Nephron (organoid): ENCODE data around the gene PPP1R16B.

Experiments
- H3K27ac Mint-ChIP-seq, 3 experiments: 2 replicates each; pipeline ENCODE4 v1.8.0; 2020; ENCODE audit warnings: mixed read lengths in 3 of 3, mild to moderate bottlenecking in 2 of 3, moderate library complexity in 1 of 3
- H3K27me3 Mint-ChIP-seq: 2 replicates; pipeline ENCODE4 v1.8.0; 2021; ENCODE audit warnings: low read depth, mild to moderate bottlenecking, moderate library complexity, mixed read lengths
- H3K36me3 Mint-ChIP-seq: 2 replicates; pipeline ENCODE4 v1.8.0; 2020; ENCODE audit warnings: low read depth, mixed read lengths
- H3K4me1 Mint-ChIP-seq: 2 replicates; pipeline ENCODE4 v1.8.0; 2020; ENCODE audit warnings: mixed read lengths
- H3K4me3 Mint-ChIP-seq, 3 experiments: 2 replicates each; pipeline ENCODE4 v1.8.0; 2020; ENCODE audit warnings: mild to moderate bottlenecking in 3 of 3, mixed read lengths in 3 of 3, moderate library complexity in 2 of 3
- H3K9me3 Mint-ChIP-seq: 2 replicates; pipeline ENCODE4 v1.8.0; 2020; ENCODE audit warnings: mixed read lengths
- TF ChIP-seq, protein P1 (sequence below), 3 experiments: fragments of 200-600 bp; sonication (generic); IDR thresholded peaks; one replicate each; pipeline ENCODE4 v1.5.0; 2021; ENCODE audit warnings: antibody characterized with exemption in 3 of 3; ENCODE audit not compliant: unreplicated experiment in 3 of 3

Gene PPP1R16B

DNA sequence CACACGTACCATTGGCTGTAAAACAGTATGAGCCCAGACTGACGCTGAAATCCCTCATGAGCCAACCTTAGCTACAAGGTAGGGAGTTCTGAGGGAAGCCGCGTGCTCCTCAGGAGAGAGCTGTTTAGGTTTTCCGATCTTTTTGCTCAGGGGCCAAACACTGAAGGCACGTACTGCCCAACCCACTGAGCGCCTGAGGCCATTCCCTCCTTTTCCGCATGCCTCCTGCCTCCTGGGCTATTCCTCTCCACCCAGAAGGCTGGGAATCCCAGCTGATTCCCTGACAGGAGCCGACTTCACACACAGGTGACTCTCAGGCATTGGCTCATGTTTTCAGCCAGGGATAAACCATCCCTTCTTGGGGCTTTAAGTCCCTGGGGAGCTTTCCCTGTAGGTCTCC, 115.4 kb downstream of the PPP1R16B start:
- no peak overlapping the region for H3K27ac Mint-ChIP-seq
- TF ChIP-seq, protein P1, sequence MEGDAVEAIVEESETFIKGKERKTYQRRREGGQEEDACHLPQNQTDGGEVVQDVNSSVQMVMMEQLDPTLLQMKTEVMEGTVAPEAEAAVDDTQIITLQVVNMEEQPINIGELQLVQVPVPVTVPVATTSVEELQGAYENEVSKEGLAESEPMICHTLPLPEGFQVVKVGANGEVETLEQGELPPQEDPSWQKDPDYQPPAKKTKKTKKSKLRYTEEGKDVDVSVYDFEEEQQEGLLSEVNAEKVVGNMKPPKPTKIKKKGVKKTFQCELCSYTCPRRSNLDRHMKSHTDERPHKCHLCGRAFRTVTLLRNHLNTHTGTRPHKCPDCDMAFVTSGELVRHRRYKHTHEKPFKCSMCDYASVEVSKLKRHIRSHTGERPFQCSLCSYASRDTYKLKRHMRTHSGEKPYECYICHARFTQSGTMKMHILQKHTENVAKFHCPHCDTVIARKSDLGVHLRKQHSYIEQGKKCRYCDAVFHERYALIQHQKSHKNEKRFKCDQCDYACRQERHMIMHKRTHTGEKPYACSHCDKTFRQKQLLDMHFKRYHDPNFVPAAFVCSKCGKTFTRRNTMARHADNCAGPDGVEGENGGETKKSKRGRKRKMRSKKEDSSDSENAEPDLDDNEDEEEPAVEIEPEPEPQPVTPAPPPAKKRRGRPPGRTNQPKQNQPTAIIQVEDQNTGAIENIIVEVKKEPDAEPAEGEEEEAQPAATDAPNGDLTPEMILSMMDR (IDR thresholded peaks at IDR 0.05; ENCODE audit: unreplicated experiment in 3 of 3), result no peak
- no peak overlapping the region for H3K4me3 Mint-ChIP-seq
- no peaks in the 10 kb centered on the region for H3K36me3 Mint-ChIP-seq
- peaks cover 29% of the 10 kb centered on the region for H3K27me3 Mint-ChIP-seq
- no peaks in the 10 kb centered on the region for H3K9me3 Mint-ChIP-seq
- no peaks in the 10 kb centered on the region for H3K4me1 Mint-ChIP-seq

DNA sequence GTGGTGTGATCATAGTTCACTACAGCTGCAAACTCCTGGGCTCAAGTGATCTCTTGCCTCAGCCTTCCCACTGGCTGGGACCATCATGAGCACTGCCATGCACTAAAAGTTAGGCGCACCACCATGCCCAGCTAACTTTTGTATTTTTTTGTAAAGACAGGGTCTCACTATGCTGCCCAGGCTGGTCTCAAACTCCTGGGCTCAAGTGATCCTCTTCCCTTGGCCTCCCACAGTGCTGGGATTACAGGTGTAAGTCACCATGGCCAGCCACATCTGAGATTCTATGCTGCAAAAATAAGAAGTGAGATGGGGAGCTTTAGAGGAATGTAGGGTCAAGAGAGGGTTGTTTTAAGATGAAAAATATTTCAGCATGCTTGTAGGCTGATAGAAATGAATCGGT, 119.2 kb downstream of the PPP1R16B start:
- Mint-ChIP-seq H3K27me3 (peaks cover 25% of the 10 kb centered on the region), H3K4me3 (peak overlapping the region; percentile 40 to 75 (median 57)), H3K9me3 (no peaks in the 10 kb centered on the region), H3K4me1 (peaks cover 18% of the 10 kb centered on the region), H3K36me3 (no peaks in the 10 kb centered on the region), H3K27ac (no peak overlapping the region)
- TF ChIP-seq, protein P1 (IDR thresholded peaks at IDR 0.05; ENCODE audit: unreplicated experiment in 3 of 3), result no peak

DNA sequence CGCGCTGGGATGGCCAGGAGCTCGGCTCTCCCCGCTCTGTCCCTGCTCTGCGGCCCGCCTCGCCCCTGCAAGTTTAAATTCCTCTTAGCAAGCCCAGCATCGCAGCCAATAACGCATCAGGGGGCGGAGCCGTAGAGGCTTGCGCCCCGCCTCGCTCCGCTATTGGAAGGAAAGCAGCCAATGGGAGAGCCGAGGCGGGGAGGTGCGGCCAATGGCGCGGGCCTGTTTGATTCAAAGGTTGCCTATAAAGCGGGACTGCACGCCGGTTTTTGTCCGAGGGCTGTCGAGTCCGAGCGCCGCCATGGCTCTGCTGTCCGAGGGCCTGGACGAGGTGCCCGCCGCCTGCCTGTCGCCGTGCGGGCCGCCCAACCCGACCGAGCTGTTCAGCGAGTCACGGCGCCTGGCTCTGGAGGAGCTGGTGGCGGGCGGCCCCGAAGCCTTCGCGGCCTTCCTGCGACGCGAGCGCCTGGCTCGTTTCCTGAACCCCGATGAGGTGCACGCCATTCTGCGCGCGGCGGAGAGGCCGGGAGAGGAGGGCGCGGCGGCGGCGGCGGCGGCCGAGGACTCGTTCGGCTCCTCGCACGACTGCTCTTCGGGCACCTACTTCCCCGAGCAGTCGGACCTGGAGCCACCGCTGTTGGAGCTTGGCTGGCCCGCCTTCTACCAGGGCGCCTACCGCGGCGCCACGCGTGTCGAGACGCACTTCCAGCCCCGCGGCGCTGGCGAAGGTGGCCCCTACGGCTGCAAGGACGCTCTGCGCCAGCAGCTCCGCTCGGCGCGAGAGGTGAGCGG, 120.8 kb downstream of the PPP1R16B start, which contains the start of gene FAM83D:
Gene FAM83D (plus strand): TSS at position 276 of the 792 bp plus-strand sequence. CDS start 26 bp downstream, at position 302.
- no peaks in the 10 kb centered on the region for H3K36me3 Mint-ChIP-seq
- H3K9me3 Mint-ChIP-seq, result no peaks in the 10 kb centered on the region
- peak within 1 kb of the TSS; percentile 89 to 94 (median 92) for H3K4me3 Mint-ChIP-seq
- peaks cover 17% of the 10 kb centered on the region for H3K27me3 Mint-ChIP-seq
- TF ChIP-seq, protein P1 (IDR thresholded peaks at IDR 0.05; ENCODE audit: unreplicated experiment in 3 of 3), result no peak
- peaks cover 22% of the 10 kb centered on the region for H3K4me1 Mint-ChIP-seq
- H3K27ac Mint-ChIP-seq, result no peak within 1 kb of the TSS

DNA sequence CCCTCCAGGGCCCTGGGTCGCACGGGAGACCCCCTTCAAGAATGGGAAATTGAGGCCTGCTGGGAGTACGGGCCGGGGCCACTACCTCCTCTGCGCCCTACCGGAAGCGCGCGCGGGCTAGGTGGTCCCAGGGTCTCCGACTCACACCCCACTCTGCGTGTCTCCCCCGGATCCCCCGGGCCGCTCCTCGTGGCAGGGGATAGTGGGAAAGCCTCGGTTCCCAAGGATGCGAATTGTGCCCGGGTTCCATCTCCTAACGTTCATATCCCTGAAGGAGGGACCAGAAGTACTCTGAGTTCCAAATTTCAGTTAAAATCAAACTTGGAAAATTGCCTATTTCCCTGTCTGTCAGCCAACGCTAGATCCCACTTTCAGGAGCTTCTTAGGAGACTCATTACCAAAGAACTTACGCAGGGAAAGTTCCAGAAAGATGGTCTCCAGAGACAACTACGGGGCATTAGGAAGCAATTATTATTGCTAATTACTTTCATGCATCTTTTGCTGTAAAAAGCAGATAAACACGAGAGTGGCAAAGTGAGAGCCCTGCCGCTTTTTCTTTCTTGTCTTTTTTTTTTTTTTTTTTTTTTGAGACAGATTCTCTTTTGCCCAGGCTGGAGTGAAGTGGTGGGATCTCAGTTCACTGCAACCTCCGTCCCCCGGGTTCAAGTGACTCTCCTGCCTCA, 121.6 kb downstream of the PPP1R16B start:
- H3K36me3 Mint-ChIP-seq, result no peaks in the 10 kb centered on the region
- H3K27ac Mint-ChIP-seq, result no peak overlapping the region
- peaks cover 22% of the 10 kb centered on the region for H3K4me1 Mint-ChIP-seq
- H3K27me3 Mint-ChIP-seq, result peaks cover 16% of the 10 kb centered on the region
- TF ChIP-seq, protein P1 (IDR thresholded peaks at IDR 0.05; ENCODE audit: unreplicated experiment in 3 of 3), result no peak
- H3K9me3 Mint-ChIP-seq, result no peaks in the 10 kb centered on the region
- peak overlapping the region; percentile 89 to 94 (median 92) for H3K4me3 Mint-ChIP-seq

DNA sequence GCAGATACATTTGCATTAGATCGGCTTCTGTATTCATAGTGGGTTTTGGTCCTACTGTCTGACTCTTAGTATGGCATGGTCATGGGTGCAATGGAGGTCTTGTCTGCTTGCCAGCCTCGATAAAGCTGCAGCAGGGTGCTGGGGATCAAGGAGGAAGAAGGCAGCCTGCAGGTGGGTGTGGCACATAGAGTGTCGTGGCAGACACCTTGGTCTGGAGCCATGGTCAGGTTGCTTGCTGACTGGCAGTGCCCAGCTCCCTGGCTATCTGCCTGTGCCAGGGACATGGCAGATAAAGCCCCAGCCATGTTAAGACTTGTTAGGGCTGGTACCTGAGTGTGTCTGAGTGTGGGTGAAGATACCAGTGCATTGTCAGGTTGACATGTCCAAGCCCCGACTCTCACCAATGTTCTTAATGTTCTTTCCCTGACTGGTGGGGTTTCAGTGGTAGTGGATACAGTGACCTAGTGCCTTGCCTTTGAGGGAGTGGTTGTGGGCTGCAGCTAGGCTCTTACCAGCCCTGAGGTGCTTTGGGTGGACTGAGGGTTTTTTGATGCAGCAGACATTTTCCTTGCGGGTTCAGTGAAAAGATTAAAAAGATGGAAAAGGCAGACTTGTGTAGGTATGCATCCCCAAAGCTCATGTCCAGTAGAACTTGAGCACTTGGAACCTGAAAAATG, 122.5 kb downstream of the PPP1R16B start:
- Mint-ChIP-seq H3K4me3 (peak overlapping the region; percentile 89 to 94 (median 92)), H3K4me1 (peaks cover 22% of the 10 kb centered on the region), H3K36me3 (no peaks in the 10 kb centered on the region), H3K9me3 (no peaks in the 10 kb centered on the region), H3K27me3 (peaks cover 8% of the 10 kb centered on the region), H3K27ac (no peak overlapping the region)
- TF ChIP-seq, protein P1 (IDR thresholded peaks at IDR 0.05; ENCODE audit: unreplicated experiment in 3 of 3), result no peak
